ENCODE data around the gene VAC14.
"Not testable (repeated sequence)": the region's sequence is repeated elsewhere in the genome, so short reads cannot be mapped to it uniquely, and the experiment has no call there.

Gene VAC14

DNA sequence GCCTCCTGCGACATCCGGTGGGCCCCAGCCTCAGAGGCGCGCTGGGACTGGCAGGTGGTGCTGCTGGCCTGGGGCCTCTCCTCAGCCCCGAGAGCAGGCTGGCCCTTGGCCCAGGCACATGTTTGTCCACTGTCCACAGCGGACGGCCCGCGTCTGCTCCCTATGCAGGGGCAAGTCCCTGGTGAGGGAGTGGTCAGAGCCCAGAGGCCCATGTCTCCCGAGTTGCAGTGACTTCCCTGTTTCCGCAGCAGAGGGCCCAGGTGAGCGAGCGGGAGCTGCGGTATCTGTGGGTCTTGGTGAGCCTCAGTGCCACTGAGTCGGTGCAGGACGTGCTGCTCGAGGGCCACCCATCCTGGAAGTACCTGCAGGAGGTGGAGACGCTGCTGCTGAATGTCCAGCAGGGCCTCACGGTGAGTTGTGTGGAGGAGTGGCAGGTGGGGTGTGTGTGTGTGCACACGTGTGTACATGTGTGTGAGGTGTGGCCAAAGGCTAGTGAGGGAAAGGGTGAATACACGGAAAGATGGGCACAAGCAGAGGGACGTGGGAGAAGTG is 144.2 kb downstream of the VAC14 start:
- DNase-seq = no peak

GRCh38 chr16:70656065-70656711 is 144.8 kb downstream of the VAC14 start:
- no peak for DNase-seq

GRCh38 chr16:70653809-70654771 is 146.9 kb downstream of the VAC14 start:
- DNase-seq = peak; percentile 64

DNA sequence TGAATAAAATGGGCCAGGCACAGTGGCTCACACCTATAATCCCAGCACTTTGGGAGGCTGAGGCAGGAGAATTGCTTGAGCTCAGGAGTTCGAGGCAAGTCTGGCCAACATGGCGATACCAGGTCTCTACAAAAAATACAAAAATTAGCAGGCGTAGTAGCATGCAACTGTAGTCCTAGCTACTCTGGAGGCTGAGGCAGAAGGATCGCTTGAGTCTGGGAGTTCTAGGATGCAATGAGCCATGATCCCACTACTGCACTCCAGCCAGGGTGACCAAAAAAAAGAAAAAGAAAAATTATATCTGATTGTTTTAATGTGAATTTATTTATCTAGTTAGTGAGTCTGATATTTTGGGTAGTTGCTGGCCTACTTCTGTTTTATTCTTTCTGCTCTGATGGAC is 147.6 kb downstream of the VAC14 start:
- no peak for DNase-seq

DNA sequence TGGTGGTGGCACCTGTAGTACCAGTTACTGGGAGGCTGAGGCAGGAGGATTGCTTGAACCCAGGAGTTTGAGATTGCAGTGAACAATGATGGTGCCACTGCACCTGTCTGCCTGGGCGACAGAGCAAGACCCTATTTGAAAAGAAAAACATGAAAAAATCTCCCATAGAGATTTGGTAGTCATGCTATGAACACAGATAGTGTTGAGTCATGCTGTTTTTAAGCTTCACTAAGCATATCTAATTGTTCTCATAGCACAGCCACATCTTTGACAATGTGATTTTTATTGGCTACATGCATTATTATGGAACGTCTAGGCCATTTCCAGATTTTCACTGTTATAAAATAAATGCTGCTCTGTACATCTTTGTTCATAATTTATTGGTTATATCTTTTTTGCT is 148.6 kb downstream of the VAC14 start:
- DNase-seq = no peak

DNA sequence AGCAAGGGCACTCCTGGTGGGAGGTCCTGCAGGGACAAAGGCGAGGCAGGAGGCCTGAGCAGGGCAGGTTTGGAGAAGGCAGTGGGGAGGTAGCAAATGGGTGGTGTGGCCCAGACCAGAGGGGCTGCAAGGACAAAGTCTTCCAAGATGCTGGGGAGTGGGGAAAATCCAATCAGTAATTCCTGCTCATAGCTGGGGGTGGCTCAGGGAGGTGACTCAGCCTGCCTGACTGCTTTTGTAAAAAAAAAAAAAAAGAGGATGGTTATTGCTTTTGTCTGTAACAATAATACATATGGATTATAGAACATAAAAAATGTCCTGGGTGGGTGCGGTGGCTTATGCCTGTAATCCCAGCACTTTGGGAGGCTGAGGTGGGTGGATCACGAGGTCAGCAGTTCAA is 149.4 kb downstream of the VAC14 start:
- no peak for DNase-seq

- no peak for DNase-seq
These were observed 150.7 kb downstream of the VAC14 start for GRCh38 chr16:70650216-70650615.

DNA sequence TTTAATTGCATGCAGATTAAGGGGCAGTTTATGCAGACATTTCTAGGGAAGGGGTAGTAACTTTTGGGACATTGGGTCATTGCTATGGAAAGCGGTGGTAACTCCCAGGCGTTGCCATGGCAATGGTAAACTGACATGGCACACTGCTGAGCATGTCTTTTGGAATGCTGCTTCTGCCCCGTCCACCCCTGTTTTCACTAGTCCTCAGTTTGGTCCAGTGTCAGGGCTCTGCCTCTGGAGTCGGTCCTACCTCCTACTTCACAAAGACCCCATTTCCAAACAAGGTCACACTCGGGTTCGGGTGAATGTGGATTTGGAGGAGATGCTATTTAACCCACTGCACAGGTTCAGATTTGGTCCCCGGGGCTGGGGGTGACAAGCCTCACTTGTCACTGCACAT is 151.7 kb downstream of the VAC14 start:
- no peak for DNase-seq

DNA sequence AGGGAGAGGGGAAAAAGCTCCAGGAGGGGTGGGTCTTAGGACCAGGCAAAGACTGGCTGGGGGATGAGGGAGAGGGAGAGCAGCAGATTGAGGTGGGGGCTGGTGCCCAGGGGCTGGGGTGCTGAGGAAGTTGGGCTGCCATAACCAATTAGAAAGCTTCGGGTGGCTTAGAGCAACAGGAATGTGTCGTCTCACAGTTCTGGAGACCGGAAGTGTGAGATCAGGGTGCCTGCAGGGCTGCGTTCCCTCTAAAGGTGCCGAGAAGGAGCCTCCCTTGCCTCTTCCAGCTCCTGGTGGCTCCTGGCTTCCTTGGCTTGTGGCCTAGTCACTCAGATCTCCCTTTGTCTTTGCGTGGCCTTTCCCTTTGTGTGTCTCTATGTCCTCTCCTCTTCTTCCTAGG is 152.4 kb downstream of the VAC14 start:
- DNase-seq = no peak

- no peak for DNase-seq
These were observed 153.3 kb downstream of the VAC14 start for GRCh38 chr16:70647441-70648359.

- DNase-seq = no peak
These were observed 154.4 kb downstream of the VAC14 start, which contains the start of gene IL34 for GRCh38 chr16:70646260-70647241. Gene IL34 (plus strand): TSS chr16:70646559. CDS start chr16:70646948, 389 bp downstream.

DNA sequence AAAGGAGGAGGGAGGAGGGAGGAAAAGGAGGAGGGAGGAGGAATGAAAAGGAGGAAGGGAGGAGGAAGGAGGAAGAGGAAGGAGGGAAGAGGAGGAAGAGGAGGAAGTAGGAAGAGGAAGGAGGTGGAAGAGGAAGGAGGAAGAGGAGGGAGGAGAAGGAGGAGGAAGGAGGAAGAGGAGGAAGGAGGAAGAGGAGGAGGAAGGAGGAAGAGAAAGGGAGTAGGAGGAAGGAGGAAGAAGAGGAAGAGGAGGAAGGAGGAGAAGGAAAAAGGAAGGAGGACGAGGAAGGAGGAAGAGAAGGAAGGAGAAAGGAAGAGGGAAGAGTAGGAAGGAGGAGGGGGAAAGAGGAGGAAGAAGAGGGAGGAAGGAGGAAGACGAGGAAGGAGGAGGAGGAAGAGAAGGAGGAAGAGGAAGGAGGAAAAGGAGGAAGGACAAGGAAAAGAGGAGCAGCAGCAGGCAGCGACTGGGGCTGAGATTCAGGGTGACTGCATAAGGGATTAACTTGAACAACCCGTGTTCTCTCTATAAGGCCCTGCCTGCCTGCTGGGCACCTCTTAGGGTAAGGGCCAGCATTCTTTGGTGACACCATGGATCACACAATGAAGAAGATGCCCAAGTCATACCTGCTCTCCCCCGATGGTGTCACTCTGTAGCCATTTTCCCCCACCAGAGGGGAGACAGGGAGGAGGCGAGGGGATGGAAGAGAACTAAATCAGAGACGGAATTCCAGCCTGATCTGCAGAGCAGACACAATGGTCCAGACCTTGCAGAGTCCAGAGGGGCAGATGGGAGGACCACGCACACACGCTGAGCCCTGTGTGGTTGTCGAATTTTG is 156.0 kb downstream of the VAC14 start:
- no peak for DNase-seq

DNA sequence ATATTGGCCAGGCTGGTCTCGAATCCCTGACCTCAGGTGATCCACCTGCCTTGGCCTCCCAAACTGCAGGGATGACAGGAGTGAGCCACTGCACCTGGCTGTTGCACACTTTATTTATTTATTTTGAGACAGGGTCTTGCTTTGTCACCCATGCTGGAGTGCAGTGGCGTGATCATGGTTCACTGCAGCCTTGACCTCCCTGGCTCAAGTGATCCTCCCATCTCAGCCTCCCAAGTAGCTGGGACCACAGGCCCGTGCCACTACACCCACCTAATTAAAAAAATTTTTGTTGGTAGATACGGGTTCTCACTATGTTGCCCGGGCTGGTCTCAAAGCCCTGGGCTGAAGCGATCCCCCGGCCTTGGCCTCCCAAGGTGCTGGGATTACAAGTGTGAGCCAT is 157.7 kb downstream of the VAC14 start:
- not testable (repeated sequence) for DNase-seq

GRCh38 chr16:70642633-70643032 is 158.3 kb downstream of the VAC14 start:
- DNase-seq = no peak

- no peak for DNase-seq
These were observed 161.9 kb downstream of the VAC14 start for GRCh38 chr16:70638814-70639792.
